Aorta (tissue), 5 donors: ENCODE data around the gene MAPK4. TPM values are rescaled to one million over a fixed set of nuclear protein-coding genes. Genes with fewer than 3 reads are reported as not detected.

ENCODE experiments used
- ATAC-seq: fragments of 200-7000 bp; cut with Tn5 transposase; one replicate; pipeline ENCODE4 v1.9.1; 2022; ENCODE audit warnings: moderate library complexity; ENCODE audit not compliant: low FRiP score
- DNase-seq, 2 donors: peaks; one replicate each; pipeline ENCODE4 v3.0.0-alpha.2; 2020
- H3K27ac ChIP-seq, 2 donors: one replicate each; pipeline ENCODE4 v1.5.1; 2013; ENCODE audit warnings: low read length in 2 of 2, mild to moderate bottlenecking in 2 of 2, moderate library complexity in 2 of 2, control low read depth in 1 of 2, inconsistent platforms in 1 of 2, low read depth in 1 of 2
- H3K27me3 ChIP-seq, 2 donors: one replicate each; pipeline ENCODE4 v1.6.1; 2013; ENCODE audit warnings: control low read depth in 1 of 2, low read length in 1 of 2, mild to moderate bottlenecking in 1 of 2, moderate library complexity in 1 of 2; ENCODE audit not compliant: insufficient read depth in 2 of 2, control insufficient read depth in 1 of 2
- H3K36me3 ChIP-seq, 2 donors: one replicate each; pipeline ENCODE4 v1.6.1; 2013; ENCODE audit warnings: control low read depth in 1 of 2, low read length in 1 of 2, mild to moderate bottlenecking in 1 of 2; ENCODE audit not compliant: insufficient read depth in 2 of 2, control insufficient read depth in 1 of 2
- H3K4me1 ChIP-seq, 2 donors: one replicate each; pipeline ENCODE4 v1.6.1; 2013; ENCODE audit warnings: low read length in 2 of 2, control low read depth in 1 of 2, mild to moderate bottlenecking in 1 of 2, moderate library complexity in 1 of 2; ENCODE audit not compliant: insufficient read depth in 2 of 2, control insufficient read depth in 1 of 2
- H3K4me3 ChIP-seq, 2 donors: one replicate each; pipeline ENCODE4 v1.5.1; 2013; ENCODE audit warnings: low read length in 2 of 2, control low read depth in 1 of 2, mild to moderate bottlenecking in 1 of 2
- H3K9me3 ChIP-seq: one replicate; pipeline ENCODE4 v1.6.1; 2013; ENCODE audit warnings: mild to moderate bottlenecking, low read length; ENCODE audit not compliant: control insufficient read depth
- WGBS, 2 donors: extraction: QIAGEN DNeasy Blood & Tissue Kit; methylation state at CpG; one replicate each; pipeline ENCODE4 v1.1.7; 2013; 5-methylcytosine and 5-hydroxymethylcytosine counted together
- intact Hi-C, 2 donors: fragments of 100-400 bp; cut with DNase I; formaldehyde crosslinking; loops; one replicate each; pipeline versions ENCODE4 v1.14.2 to v1.15.0; 2022
- polyA plus RNA-seq, 2 donors: library from polyadenylated mRNA; stranded (reverse); fragments of 200-250 nt; gene quantifications; one replicate each; pipeline ENCODE4 v1.2.3, GENCODE V29; 2013
- total RNA-seq, 2 donors: library from RNA; stranded (reverse); fragmentation: NEBNext Ultra II Directional; extraction: Animal tissue kit (Norgen Biotek cat#: 25700); gene quantifications; one replicate each; pipeline ENCODE4 v1.2.1, GENCODE V29; 2021
- donor health status: healthy with polysubstance abuse.
- donor health status: Bipolar disorder and iron deficiency.
- donor health status: DM: no; HTN: no; CAD: no.
- donor health status: DM: no; HTN: no; CAD: no.
- donor health status: DM: yes; HTN: yes; CAD: no.

MAPK4 gene
- total and polyA plus RNA-seq, 4 donors, result 1.1 to 4.2 (median 1.5) TPM

GRCh38 chr18:50744253-50744652, 184.4 kb downstream of the MAPK4 start:
- 88 to 90% methylated on average over 4 of the region's 4 CpGs for WGBS, 2 donors
- DNase-seq (peak in 1 of 2 donors; percentile 5), ATAC-seq (no peak)
- H3K9me3 ChIP-seq, result peaks cover 5% of the 10 kb centered on the region
- no peaks in the 10 kb centered on the region for H3K4me1 ChIP-seq
- H3K36me3 ChIP-seq, result no peaks in the 10 kb centered on the region
- intact Hi-C loops, result no loop called here
- H3K27ac ChIP-seq, result no peak overlapping the region
- no peak overlapping the region for H3K4me3 ChIP-seq
- no peaks in the 10 kb centered on the region for H3K27me3 ChIP-seq

- Histone ChIP-seq H3K4me1 (no peaks in the 10 kb centered on the region), H3K27me3 (peaks cover 0 to 2% of the 10 kb centered on the region in 2 donors), H3K9me3 (peaks cover 5% of the 10 kb centered on the region), H3K4me3 (no peak overlapping the region), H3K27ac (no peak overlapping the region), H3K36me3 (no peaks in the 10 kb centered on the region)
- WGBS, 2 donors, result 33 to 45% methylated on average over 5 of the region's 5 CpGs
- intact Hi-C loops, result no loop called here
- ATAC-seq (no peak), DNase-seq (peak in 1 of 2 donors; percentile 2)
Measured at GRCh38 chr18:50745945-50746344, 186.1 kb downstream of the MAPK4 start.

GRCh38 chr18:50747849-50748242, 188.0 kb downstream of the MAPK4 start:
- peaks cover 0 to 2% of the 10 kb centered on the region in 2 donors for H3K27me3 ChIP-seq
- intact Hi-C loops, result no loop called here
- 0 to 1% methylated on average over 1 of the region's 1 CpG for WGBS, 2 donors
- DNase-seq (no peak), ATAC-seq (no peak)
- no peaks in the 10 kb centered on the region for H3K36me3 ChIP-seq
- no peaks in the 10 kb centered on the region for H3K4me1 ChIP-seq
- peaks cover 5% of the 10 kb centered on the region for H3K9me3 ChIP-seq
- no peak overlapping the region for H3K27ac ChIP-seq
- no peak overlapping the region for H3K4me3 ChIP-seq

- ATAC-seq, result no peak
- 67 to 76% methylated on average over 9 of the region's 9 CpGs for WGBS, 2 donors
- intact Hi-C loops, result no loop called here
Measured at GRCh38 chr18:50748243-50749229, 188.6 kb downstream of the MAPK4 start.

GRCh38 chr18:50749421-50749820, 189.5 kb downstream of the MAPK4 start:
- intact Hi-C loops, result no loop called here
- H3K9me3 ChIP-seq, result peaks cover 6% of the 10 kb centered on the region
- no peak for DNase-seq
- no peak overlapping the region for H3K27ac ChIP-seq
- peaks cover 0 to 2% of the 10 kb centered on the region in 2 donors for H3K27me3 ChIP-seq
- ATAC-seq, result no peak
- H3K4me1 ChIP-seq, result no peaks in the 10 kb centered on the region
- no peaks in the 10 kb centered on the region for H3K36me3 ChIP-seq
- WGBS, 2 donors, result 89 to 91% methylated on average over 5 of the region's 5 CpGs
- H3K4me3 ChIP-seq, result no peak overlapping the region

More at GRCh38 chr18:50748243-50749229, 188.6 kb downstream of the MAPK4 start:
- Histone ChIP-seq H3K9me3 (peaks cover 5% of the 10 kb centered on the region), H3K36me3 (no peaks in the 10 kb centered on the region), H3K27me3 (peaks cover 0 to 2% of the 10 kb centered on the region in 2 donors), H3K27ac (no peak overlapping the region), H3K4me3 (no peak overlapping the region), H3K4me1 (no peaks in the 10 kb centered on the region)
- DNase-seq, result no peak

- Histone ChIP-seq H3K9me3 (peaks cover 8% of the 10 kb centered on the region), H3K4me3 (no peak overlapping the region), H3K27ac (no peak overlapping the region), H3K36me3 (no peaks in the 10 kb centered on the region), H3K27me3 (peaks cover 0 to 2% of the 10 kb centered on the region in 2 donors), H3K4me1 (no peaks in the 10 kb centered on the region)
- DNase-seq, result no peak
- intact Hi-C loops, result no loop called here
- ATAC-seq, result no peak
- WGBS, 2 donors, result 70 to 77% methylated on average over 4 of the region's 4 CpGs
Measured at GRCh38 chr18:50749945-50750344, 190.1 kb downstream of the MAPK4 start.

GRCh38 chr18:50750546-50750945, 190.7 kb downstream of the MAPK4 start:
- Histone ChIP-seq H3K4me1 (no peaks in the 10 kb centered on the region), H3K36me3 (no peaks in the 10 kb centered on the region), H3K9me3 (peaks cover 8% of the 10 kb centered on the region), H3K4me3 (no peak overlapping the region), H3K27me3 (peaks cover 0 to 2% of the 10 kb centered on the region in 2 donors), H3K27ac (no peak overlapping the region)
- intact Hi-C loops, result no loop called here
- 90 to 92% methylated on average over 2 of the region's 2 CpGs for WGBS, 2 donors
- DNase-seq, result no peak
- ATAC-seq, result no peak

GRCh38 chr18:50751490-50751889, 191.6 kb downstream of the MAPK4 start:
- 44 to 49% methylated on average over 5 of the region's 5 CpGs for WGBS, 2 donors

GRCh38 chr18:50751947-50752346, 192.1 kb downstream of the MAPK4 start:
- DNase-seq (no peak), ATAC-seq (no peak)
- H3K4me1 ChIP-seq, result no peaks in the 10 kb centered on the region
- no peak overlapping the region for H3K4me3 ChIP-seq
- peaks cover 0 to 2% of the 10 kb centered on the region in 2 donors for H3K27me3 ChIP-seq
- WGBS, 2 donors, result 84 to 94% methylated on average over 1 of the region's 1 CpG
- intact Hi-C loops, result no loop called here
- H3K27ac ChIP-seq, result no peak overlapping the region
- H3K9me3 ChIP-seq, result peaks cover 8% of the 10 kb centered on the region
- no peaks in the 10 kb centered on the region for H3K36me3 ChIP-seq

More at GRCh38 chr18:50751490-50751889, 191.6 kb downstream of the MAPK4 start:
- no peak for ATAC-seq
- Histone ChIP-seq H3K4me1 (no peaks in the 10 kb centered on the region), H3K27ac (no peak overlapping the region), H3K4me3 (no peak overlapping the region), H3K27me3 (peaks cover 0 to 2% of the 10 kb centered on the region in 2 donors), H3K9me3 (peaks cover 8% of the 10 kb centered on the region), H3K36me3 (no peaks in the 10 kb centered on the region)
- DNase-seq, result no peak
- intact Hi-C loops, result no loop called here
